GM23248 (cell line): Measurements from ENCODE around the gene TP53TG5.

Source experiments
- EZH2 ChIP-seq: fragments of 200-600 bp; sonication (generic); IDR thresholded peaks from 2 replicates; pipeline ENCODE4 v1.6.1; 2018; ENCODE audit warnings: antibody characterized with exemption, mild to moderate bottlenecking; ENCODE audit not compliant: insufficient read depth, poor library complexity, severe bottlenecking
- EZH2phosphoT487 ChIP-seq: fragments of 200-600 bp; sonication (generic); IDR thresholded peaks from 2 replicates; pipeline ENCODE4 v1.6.1; 2018; ENCODE audit warnings: antibody characterized with exemption, moderate library complexity, mild to moderate bottlenecking, low read depth; ENCODE audit not compliant: insufficient read depth

DNA sequence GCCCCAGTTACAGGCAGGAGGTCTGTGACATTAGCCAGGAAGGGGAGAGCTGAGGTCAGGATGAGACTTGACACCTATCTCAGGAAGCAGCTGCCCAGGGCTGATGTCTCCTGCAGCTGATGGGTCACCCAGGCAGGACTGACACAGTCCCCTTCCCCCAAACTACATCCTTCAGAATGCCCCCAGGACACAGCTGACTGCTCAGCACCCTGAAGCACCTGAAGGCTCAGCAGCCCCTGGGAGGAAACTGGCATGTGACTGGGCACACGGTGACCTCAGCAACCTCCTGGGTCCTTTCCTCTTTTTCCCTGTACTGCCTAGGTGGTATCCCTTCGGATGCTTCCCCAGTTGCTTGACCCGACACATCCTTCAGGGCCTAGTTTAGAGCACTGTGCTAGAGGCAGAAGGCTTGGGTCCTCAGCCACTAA, 31.8 kb downstream of the TP53TG5 start:
- TF ChIP-seq EZH2 = no peak
- no peak for TF ChIP-seq EZH2phosphoT487
